ENCODE measurements around the gene PLD4. TPM values are rescaled to one million over a fixed set of nuclear protein-coding genes. Genes with fewer than 3 reads are reported as not detected.
A peak's percentile ranks its signal among the peaks of the same experiment; 100 is the strongest.
"Not testable (repeated sequence)": the region's sequence is repeated elsewhere in the genome, so short reads cannot be mapped to it uniquely, and the experiment has no call there.

PLD4 gene
- total RNA-seq, 2 donors from 2014 or later = not detected

GRCh38 chr14:104882991-104883660 lies 41.6 kb upstream of the PLD4 start:
- H3K36me3 Mint-ChIP-seq (ENCODE audit: low read depth) = peaks cover 7% of the 10 kb centered on the region
- TF ChIP-seq CTCF (conservative IDR thresholded peaks at IDR 0.05) = no peak
- no peak overlapping the region for H3K4me3 Mint-ChIP-seq
- Histone ChIP-seq H3K27me3 (ENCODE audit: control insufficient read depth, insufficient read depth, low read length, poor library complexity, severe bottlenecking) (no peaks in the 10 kb centered on the region), H3K4me3 (ENCODE audit: low read length) (no peak overlapping the region), H3K9me3 (ENCODE audit: control insufficient read depth, low read length) (no peaks in the 10 kb centered on the region), H3K9ac (ENCODE audit: extremely low read depth, low read length, poor library complexity, severe bottlenecking) (no peak overlapping the region), H3K36me3 (ENCODE audit: control insufficient read depth, insufficient read depth, low read length) (peaks cover 23% of the 10 kb centered on the region), H3K4me1 (ENCODE audit: control insufficient read depth, insufficient read depth, low read length) (no peaks in the 10 kb centered on the region), H3K27ac (ENCODE audit: low read depth, low read length) (no peak overlapping the region)
- DNase-seq = peak; percentile 35
- H3K4me1 Mint-ChIP-seq = no peaks in the 10 kb centered on the region
- no peaks in the 10 kb centered on the region for H3K9me3 Mint-ChIP-seq
- H3K27ac Mint-ChIP-seq = no peak overlapping the region
- no peaks in the 10 kb centered on the region for H3K27me3 Mint-ChIP-seq (ENCODE audit: insufficient read depth)
- WGBS, 2 experiments (ENCODE audit: insufficient coverage in 1 of 2, insufficient read length in 1 of 2) = 93 to 95% methylated on average over 34 to 38 of the region's 38 CpGs

- no peaks in the 10 kb centered on the region for H3K4me1 Mint-ChIP-seq
- no peak overlapping the region for H3K27ac Mint-ChIP-seq
- H3K27me3 ChIP-seq (ENCODE audit: control insufficient read depth, insufficient read depth, low read length, poor library complexity, severe bottlenecking) = no peaks in the 10 kb centered on the region
- H3K9me3 Mint-ChIP-seq = no peaks in the 10 kb centered on the region
- TF ChIP-seq CTCF (conservative IDR thresholded peaks at IDR 0.05) = no peak
- WGBS, 2 experiments (ENCODE audit: insufficient coverage in 1 of 2, insufficient read length in 1 of 2) = 94 to 95% methylated on average over 40 to 49 of the region's 49 CpGs
- H3K4me3 Mint-ChIP-seq = no peak overlapping the region
- H3K4me3 ChIP-seq (ENCODE audit: low read length) = no peak overlapping the region
- H3K36me3 Mint-ChIP-seq (ENCODE audit: low read depth) = peaks cover 7% of the 10 kb centered on the region
- peak; percentile 33 for DNase-seq
- H3K4me1 ChIP-seq (ENCODE audit: control insufficient read depth, insufficient read depth, low read length) = no peaks in the 10 kb centered on the region
- H3K9me3 ChIP-seq (ENCODE audit: control insufficient read depth, low read length) = no peaks in the 10 kb centered on the region
- peaks cover 19% of the 10 kb centered on the region for H3K36me3 ChIP-seq (ENCODE audit: control insufficient read depth, insufficient read depth, low read length)
- no peak overlapping the region for H3K27ac ChIP-seq (ENCODE audit: low read depth, low read length)
- no peaks in the 10 kb centered on the region for H3K27me3 Mint-ChIP-seq (ENCODE audit: insufficient read depth)
- H3K9ac ChIP-seq (ENCODE audit: extremely low read depth, low read length, poor library complexity, severe bottlenecking) = no peak overlapping the region
These were observed 40.9 kb upstream of the PLD4 start for GRCh38 chr14:104883681-104884361.

GRCh38 chr14:104884381-104884780 lies 40.3 kb upstream of the PLD4 start:
- not testable (repeated sequence) for H3K9me3 ChIP-seq (ENCODE audit: control insufficient read depth, low read length); H3K4me3 ChIP-seq (ENCODE audit: low read length); H3K27ac Mint-ChIP-seq; H3K4me1 Mint-ChIP-seq; H3K27me3 Mint-ChIP-seq (ENCODE audit: insufficient read depth); H3K9me3 Mint-ChIP-seq; DNase-seq; H3K9ac ChIP-seq (ENCODE audit: extremely low read depth, low read length, poor library complexity, severe bottlenecking); H3K36me3 Mint-ChIP-seq (ENCODE audit: low read depth); H3K4me1 ChIP-seq (ENCODE audit: control insufficient read depth, insufficient read depth, low read length); H3K27me3 ChIP-seq (ENCODE audit: control insufficient read depth, insufficient read depth, low read length, poor library complexity, severe bottlenecking); H3K4me3 Mint-ChIP-seq; H3K27ac ChIP-seq (ENCODE audit: low read depth, low read length)
- WGBS, 2 experiments (ENCODE audit: insufficient coverage in 1 of 2, insufficient read length in 1 of 2) = 90 to 92% methylated on average over 6 to 24 of the region's 34 CpGs
- peaks cover 19% of the 10 kb centered on the region for H3K36me3 ChIP-seq (ENCODE audit: control insufficient read depth, insufficient read depth, low read length)
